Measurements from ENCODE around the gene JMJD7.

The JMJD7 gene

GRCh38 chr15:41783296-41783695 is 44.6 kb upstream of the JMJD7 start:
- TF ChIP-seq CTCF (conservative IDR thresholded peaks at IDR 0.05; ENCODE audit: low read length): no peak
- no peak overlapping the region for H3K4me3 ChIP-seq (ENCODE audit: low read length)
- DNase-seq (ENCODE audit: low read depth): no peak

- DNase-seq (ENCODE audit: low read depth): no peak
- H3K4me3 ChIP-seq (ENCODE audit: low read length): no peak overlapping the region
- no peak for TF ChIP-seq CTCF (conservative IDR thresholded peaks at IDR 0.05; ENCODE audit: low read length)
These were observed 39.6 kb upstream of the JMJD7 start for GRCh38 chr15:41788262-41788661.

GRCh38 chr15:41789236-41789635 is 38.7 kb upstream of the JMJD7 start:
- no peak for TF ChIP-seq CTCF (conservative IDR thresholded peaks at IDR 0.05; ENCODE audit: low read length)
- DNase-seq (ENCODE audit: low read depth): no peak
- H3K4me3 ChIP-seq (ENCODE audit: low read length): no peak overlapping the region

GRCh38 chr15:41789662-41790061 is 38.2 kb upstream of the JMJD7 start:
- TF ChIP-seq CTCF (conservative IDR thresholded peaks at IDR 0.05; ENCODE audit: low read length): no peak

GRCh38 chr15:41790169-41790568 is 37.7 kb upstream of the JMJD7 start:
- DNase-seq (ENCODE audit: low read depth): no peak
- H3K4me3 ChIP-seq (ENCODE audit: low read length): no peak overlapping the region
- TF ChIP-seq CTCF (conservative IDR thresholded peaks at IDR 0.05; ENCODE audit: low read length): no peak

More at GRCh38 chr15:41789662-41790061, 38.2 kb upstream of the JMJD7 start:
- DNase-seq (ENCODE audit: low read depth): no peak
- H3K4me3 ChIP-seq (ENCODE audit: low read length): no peak overlapping the region

GRCh38 chr15:41790756-41791546 is 36.9 kb upstream of the JMJD7 start:
- H3K4me3 ChIP-seq (ENCODE audit: low read length): no peak overlapping the region
- TF ChIP-seq CTCF (conservative IDR thresholded peaks at IDR 0.05; ENCODE audit: low read length): no peak
- peak; percentile 76 for DNase-seq (ENCODE audit: low read depth)

- TF ChIP-seq CTCF (conservative IDR thresholded peaks at IDR 0.05; ENCODE audit: low read length): no peak
- H3K4me3 ChIP-seq (ENCODE audit: low read length): no peak overlapping the region
- DNase-seq (ENCODE audit: low read depth): no peak
These were observed 36.4 kb upstream of the JMJD7 start for GRCh38 chr15:41791547-41791937.

Data from AG10803 (cell line).